ENCODE data around the gene RNF34. TPM values are rescaled to one million over a fixed set of nuclear protein-coding genes. Genes with fewer than 3 reads are reported as not detected.

The RNF34 gene
- total and polyA plus RNA-seq, 2 of the 13 experiments (the other 11 are each of a cell fraction or from before 2014, with no cell fraction given): 36.8 to 53.2 TPM

DNA sequence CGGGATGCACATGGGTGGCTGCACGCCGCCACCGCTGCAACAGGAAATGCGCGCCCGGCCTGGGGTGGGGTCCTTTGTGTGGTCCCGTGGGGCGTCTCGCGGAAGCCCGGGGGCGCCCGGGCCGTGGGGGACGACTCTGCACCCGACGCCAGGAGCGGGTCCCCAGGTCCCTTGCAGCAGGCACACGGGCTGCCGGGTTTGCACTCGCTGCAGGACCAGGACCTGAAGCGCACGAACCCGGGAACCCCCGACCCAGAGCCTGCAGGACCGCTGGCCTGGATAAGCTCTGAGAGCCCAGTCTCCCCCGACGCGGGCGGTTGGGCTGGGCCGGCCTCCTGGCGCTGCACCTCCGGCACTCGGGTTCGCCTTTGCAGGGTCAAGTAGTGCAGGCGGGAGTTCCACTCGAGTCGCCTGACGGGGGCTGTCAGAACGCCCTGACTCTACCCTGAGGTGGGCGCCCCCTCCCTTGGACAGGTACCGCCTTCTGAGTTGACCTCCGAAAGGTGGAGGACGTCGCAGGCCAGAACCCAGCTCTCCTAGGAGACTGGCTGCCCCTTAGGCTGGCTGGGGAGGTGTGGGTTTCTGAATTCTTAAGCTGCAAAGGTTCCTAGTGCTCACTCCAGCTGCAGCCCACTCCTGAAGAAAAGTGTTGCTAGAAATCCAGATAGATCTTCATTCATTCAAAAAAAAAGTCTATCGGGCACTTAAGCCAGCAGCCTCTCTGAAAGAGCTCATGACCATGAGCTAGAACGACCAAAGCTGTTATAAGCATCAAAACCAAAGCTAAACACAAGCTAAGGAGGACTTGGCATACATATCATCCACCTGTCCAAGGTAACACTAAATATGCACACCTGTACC lies 68.0 kb downstream of the RNF34 start (continued):
- peak; percentile 61; the same call in 1 of the 2 replicates for TF ChIP-seq SNAPC2 (CRISPR knock-in tag; IDR thresholded peaks at IDR 0.05)
- TF ChIP-seq TOE1 (CRISPR knock-in tag; IDR thresholded peaks at IDR 0.05): no peak
- TF ChIP-seq GATAD1 (CRISPR knock-in tag; IDR thresholded peaks at IDR 0.05): 0 out of 2 replicates have a peak, but pooled peaks have one; percentile 2
- TF ChIP-seq AGO1 (IDR thresholded peaks at IDR 0.05; ENCODE audit: low read depth, low read length, poor library complexity, severe bottlenecking): no peak
- TF ChIP-seq E2F1 (CRISPR knock-in tag; IDR thresholded peaks at IDR 0.05): no peak; the same call in 1 of the 2 replicates
- peak; percentile 43; the same call in 1 of the 2 replicates for TF ChIP-seq KDM5B (CRISPR knock-in tag; IDR thresholded peaks at IDR 0.05; ENCODE audit: borderline replicate concordance)
- no peak for TF ChIP-seq ZNF136 (CRISPR knock-in tag; IDR thresholded peaks at IDR 0.05; ENCODE audit: low read depth)
- peak; percentile 27; the same call in 1 of the 2 replicates for TF ChIP-seq ZNF768 (CRISPR knock-in tag; IDR thresholded peaks at IDR 0.05)
- TF ChIP-seq, protein P1, sequence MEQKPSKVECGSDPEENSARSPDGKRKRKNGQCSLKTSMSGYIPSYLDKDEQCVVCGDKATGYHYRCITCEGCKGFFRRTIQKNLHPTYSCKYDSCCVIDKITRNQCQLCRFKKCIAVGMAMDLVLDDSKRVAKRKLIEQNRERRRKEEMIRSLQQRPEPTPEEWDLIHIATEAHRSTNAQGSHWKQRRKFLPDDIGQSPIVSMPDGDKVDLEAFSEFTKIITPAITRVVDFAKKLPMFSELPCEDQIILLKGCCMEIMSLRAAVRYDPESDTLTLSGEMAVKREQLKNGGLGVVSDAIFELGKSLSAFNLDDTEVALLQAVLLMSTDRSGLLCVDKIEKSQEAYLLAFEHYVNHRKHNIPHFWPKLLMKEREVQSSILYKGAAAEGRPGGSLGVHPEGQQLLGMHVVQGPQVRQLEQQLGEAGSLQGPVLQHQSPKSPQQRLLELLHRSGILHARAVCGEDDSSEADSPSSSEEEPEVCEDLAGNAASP (CRISPR knock-in tag; IDR thresholded peaks at IDR 0.05; ENCODE audit: borderline replicate concordance): no peak
- no peak for TF ChIP-seq SMAD1 (CRISPR knock-in tag; IDR thresholded peaks at IDR 0.05; ENCODE audit: borderline replicate concordance, low read depth)
- TF ChIP-seq EED (CRISPR knock-in tag; IDR thresholded peaks at IDR 0.05): no peak
- TF ChIP-seq ZNF674 (CRISPR knock-in tag; IDR thresholded peaks at IDR 0.05; ENCODE audit: low read depth): no peak
- TF ChIP-seq FOXA1 (IDR thresholded peaks at IDR 0.05): no peak
- no peak for TF ChIP-seq FOXA1 (CRISPR knock-in tag; IDR thresholded peaks at IDR 0.05)
- peak; percentile 18; the same call in 1 of the 2 replicates for TF ChIP-seq NFKB2 (CRISPR knock-in tag; IDR thresholded peaks at IDR 0.05; ENCODE audit: borderline replicate concordance)
- TF ChIP-seq DPF2 (CRISPR knock-in tag; IDR thresholded peaks at IDR 0.05; ENCODE audit: borderline replicate concordance, low read depth): no peak
- TF ChIP-seq, protein P2, sequence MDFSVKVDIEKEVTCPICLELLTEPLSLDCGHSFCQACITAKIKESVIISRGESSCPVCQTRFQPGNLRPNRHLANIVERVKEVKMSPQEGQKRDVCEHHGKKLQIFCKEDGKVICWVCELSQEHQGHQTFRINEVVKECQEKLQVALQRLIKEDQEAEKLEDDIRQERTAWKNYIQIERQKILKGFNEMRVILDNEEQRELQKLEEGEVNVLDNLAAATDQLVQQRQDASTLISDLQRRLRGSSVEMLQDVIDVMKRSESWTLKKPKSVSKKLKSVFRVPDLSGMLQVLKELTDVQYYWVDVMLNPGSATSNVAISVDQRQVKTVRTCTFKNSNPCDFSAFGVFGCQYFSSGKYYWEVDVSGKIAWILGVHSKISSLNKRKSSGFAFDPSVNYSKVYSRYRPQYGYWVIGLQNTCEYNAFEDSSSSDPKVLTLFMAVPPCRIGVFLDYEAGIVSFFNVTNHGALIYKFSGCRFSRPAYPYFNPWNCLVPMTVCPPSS (IDR thresholded peaks at IDR 0.05): no peak
- no peak for TF ChIP-seq ZNF782 (CRISPR knock-in tag; IDR thresholded peaks at IDR 0.05; ENCODE audit: borderline replicate concordance)
- TF ChIP-seq MAX (IDR thresholded peaks at IDR 0.05): peak; percentile 34; the same call in 1 of the 2 replicates
- TF ChIP-seq ZNF503 (CRISPR knock-in tag; IDR thresholded peaks at IDR 0.05): peak; percentile 39; the same call in 1 of the 2 replicates
- no peak for TF ChIP-seq RARA (CRISPR knock-in tag; IDR thresholded peaks at IDR 0.05)
- no peak for TF ChIP-seq HES4 (CRISPR knock-in tag; IDR thresholded peaks at IDR 0.05; ENCODE audit: borderline replicate concordance)
- no peak for TF ChIP-seq ASH2L (IDR thresholded peaks at IDR 0.05; ENCODE audit: insufficient read length, low read depth, low read length)
- no peak for TF ChIP-seq MTA1 (CRISPR knock-in tag; IDR thresholded peaks at IDR 0.05; ENCODE audit: borderline replicate concordance)
